ENCODE measurements around the gene CAST. TPM values are rescaled to one million over a fixed set of nuclear protein-coding genes. Genes with fewer than 3 reads are reported as not detected.

The CAST gene
- total and polyA plus RNA-seq, 2 donors (not counting 3 experiments of a cell fraction or from before 2014, with no cell fraction given): 33.7 to 194 TPM

DNA sequence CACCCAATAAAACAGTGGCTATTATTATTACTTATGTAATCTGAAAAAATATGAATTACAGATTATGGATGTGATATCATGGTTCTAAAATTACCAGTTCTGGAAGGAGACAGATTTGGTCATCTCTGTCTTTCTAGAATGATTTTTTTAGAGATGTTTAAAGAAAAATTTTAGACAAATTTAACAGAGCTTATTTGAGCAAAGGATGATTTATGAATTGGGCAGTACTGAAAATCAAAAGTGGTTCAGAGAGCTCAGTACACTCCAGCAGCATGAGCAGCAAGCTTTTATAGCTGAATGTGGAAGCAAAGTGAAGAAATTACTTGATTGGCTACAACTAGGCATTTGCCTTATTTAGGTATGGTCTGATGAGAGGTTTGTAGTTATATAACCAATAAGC lies 11.0 kb downstream of the CAST start:
- dilution Hi-C loops (cut with MboI; ENCODE audit: extremely low pct_ligation_motif_present, low sequenced_read_pairs): no loop called here
- Histone ChIP-seq H3K4me3 (replicated peaks in 1 of 3; ENCODE audit: insufficient read depth in 1 of 3, low read depth in 1 of 3, low read length in 3 of 3) (no peak overlapping the region), H3K9me1 (replicated peaks; ENCODE audit: control insufficient read depth, extremely low read depth, insufficient read depth, low read length) (no peaks in the 10 kb centered on the region), H3K4me1 (ENCODE audit: control insufficient read depth, extremely low read depth, insufficient read depth, low read length) (no peaks in the 10 kb centered on the region), H3K9me3 (replicated peaks; ENCODE audit: control insufficient read depth, insufficient read depth, low read length) (no peaks in the 10 kb centered on the region), H3K27me3 (ENCODE audit: control insufficient read depth in 2 of 2, insufficient read depth in 2 of 2, low read length in 2 of 2) (no peaks in the 10 kb centered on the region), H3K36me3 (ENCODE audit: control insufficient read depth in 2 of 2, extremely low read depth in 1 of 2, insufficient read depth in 2 of 2, low read length in 2 of 2) (peaks cover 0 to 6% of the 10 kb centered on the region in 2 experiments), H3K9ac (replicated peaks; ENCODE audit: extremely low read depth, insufficient read depth, low read length) (no peak overlapping the region), H3K79me2 (ENCODE audit: control insufficient read depth, insufficient read depth, low read length) (peaks cover 49% of the 10 kb centered on the region), H3K4me2 (ENCODE audit: insufficient read depth, low read length) (no peak overlapping the region), H2AFZ (ENCODE audit: low read depth, low read length) (no peak overlapping the region), H4K20me1 (replicated peaks; ENCODE audit: control insufficient read depth, extremely low read depth, insufficient read depth, low read length) (no peaks in the 10 kb centered on the region), H3K27ac (ENCODE audit: insufficient read depth, low read depth, low read length) (no peak overlapping the region)
- CTCF ChIA-PET: interaction anchor here (1.1 to 1.5 kb wide), 3 partner anchors 19 to 328 kb away, joined by 3 to 4 read pairs (median 3); no protein-coding TSS in a partner anchor
- intact Hi-C loops (cut with micrococcal nuclease): no loop called here
- POLR2A ChIA-PET: no interaction called here
- no peak for TF ChIP-seq FOS (IDR thresholded peaks at IDR 0.05; ENCODE audit: borderline replicate concordance, insufficient read depth, low read length)
- TF ChIP-seq MYC (IDR thresholded peaks at IDR 0.05; ENCODE audit: low read depth, low read length): no peak
- no peak for TF ChIP-seq GATA2 (IDR thresholded peaks at IDR 0.05; ENCODE audit: insufficient read depth, insufficient read length, low read depth, low read length)
- TF ChIP-seq, protein P1, sequence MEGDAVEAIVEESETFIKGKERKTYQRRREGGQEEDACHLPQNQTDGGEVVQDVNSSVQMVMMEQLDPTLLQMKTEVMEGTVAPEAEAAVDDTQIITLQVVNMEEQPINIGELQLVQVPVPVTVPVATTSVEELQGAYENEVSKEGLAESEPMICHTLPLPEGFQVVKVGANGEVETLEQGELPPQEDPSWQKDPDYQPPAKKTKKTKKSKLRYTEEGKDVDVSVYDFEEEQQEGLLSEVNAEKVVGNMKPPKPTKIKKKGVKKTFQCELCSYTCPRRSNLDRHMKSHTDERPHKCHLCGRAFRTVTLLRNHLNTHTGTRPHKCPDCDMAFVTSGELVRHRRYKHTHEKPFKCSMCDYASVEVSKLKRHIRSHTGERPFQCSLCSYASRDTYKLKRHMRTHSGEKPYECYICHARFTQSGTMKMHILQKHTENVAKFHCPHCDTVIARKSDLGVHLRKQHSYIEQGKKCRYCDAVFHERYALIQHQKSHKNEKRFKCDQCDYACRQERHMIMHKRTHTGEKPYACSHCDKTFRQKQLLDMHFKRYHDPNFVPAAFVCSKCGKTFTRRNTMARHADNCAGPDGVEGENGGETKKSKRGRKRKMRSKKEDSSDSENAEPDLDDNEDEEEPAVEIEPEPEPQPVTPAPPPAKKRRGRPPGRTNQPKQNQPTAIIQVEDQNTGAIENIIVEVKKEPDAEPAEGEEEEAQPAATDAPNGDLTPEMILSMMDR (IDR thresholded peaks at IDR 0.05; ENCODE audit: extremely low read depth in 1 of 2, insufficient read depth in 1 of 2, low read depth in 1 of 2, low read length in 2 of 2): no peak
- no peak for TF ChIP-seq POLR2A (IDR thresholded peaks at IDR 0.05; ENCODE audit: low read depth, low read length)
- TF ChIP-seq, protein P2, sequence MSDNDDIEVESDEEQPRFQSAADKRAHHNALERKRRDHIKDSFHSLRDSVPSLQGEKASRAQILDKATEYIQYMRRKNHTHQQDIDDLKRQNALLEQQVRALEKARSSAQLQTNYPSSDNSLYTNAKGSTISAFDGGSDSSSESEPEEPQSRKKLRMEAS (IDR thresholded peaks at IDR 0.05; ENCODE audit: insufficient read depth, insufficient read length): no peak
- no peak for TF ChIP-seq POLR2AphosphoS5 (IDR thresholded peaks at IDR 0.05; ENCODE audit: insufficient read depth, low read depth, low read length)
- no peak for TF ChIP-seq JUN (IDR thresholded peaks at IDR 0.05; ENCODE audit: borderline replicate concordance, insufficient read depth, insufficient read length, low read depth)
- TF ChIP-seq EZH2 (IDR thresholded peaks at IDR 0.05; ENCODE audit: borderline replicate concordance, low read depth, low read length, severe bottlenecking): no peak
- FAIRE-seq (no peak), DNase-seq (ENCODE audit: low read depth, low spot score) (no peak)
- BruUV-seq (replicated peaks): no TSS peak

All from endothelial cell of umbilical vein (primary cell).